Measurements from ENCODE around the gene COL1A1. TPM values are rescaled to one million over a fixed set of nuclear protein-coding genes. Genes with fewer than 3 reads are reported as not detected.

COL1A1 gene
- total RNA-seq, 1 donor from 2014 or later: 1.1 TPM

- H3K27ac ChIP-seq: no peak overlapping the region
- no peak for DNase-seq (ENCODE audit: low spot score)
- peak overlapping the region; percentile 51 for H3K4me3 Mint-ChIP-seq
These were observed 4.6 kb upstream of the COL1A1 start for GRCh38 chr17:50205963-50206505.

GRCh38 chr17:50205111-50205962 is 3.9 kb upstream of the COL1A1 start:
- Histone ChIP-seq H3K27me3 (peaks cover 38% of the 10 kb centered on the region), H3K36me3 (no peaks in the 10 kb centered on the region), H4K20me1 (ENCODE audit: low read depth) (no peaks in the 10 kb centered on the region), H2AFZ (replicated peaks) (no peak overlapping the region), H3K4me3 (no peak overlapping the region), H3K27ac (no peak overlapping the region), H3K79me2 (ENCODE audit: low read depth) (no peaks in the 10 kb centered on the region), H3K4me1 (peaks cover 33% of the 10 kb centered on the region), H3K9ac (no peak overlapping the region), H3K9me3 (ENCODE audit: low read depth) (no peaks in the 10 kb centered on the region), H3K4me2 (peak overlapping the region; percentile 15), H3F3A (ENCODE audit: low read depth) (peaks cover 19% of the 10 kb centered on the region)
- H3K4me1 Mint-ChIP-seq: peaks cover 69% of the 10 kb centered on the region
- H3K4me3 Mint-ChIP-seq: peak overlapping the region; percentile 51
- H3K36me3 Mint-ChIP-seq: no peaks in the 10 kb centered on the region
- peaks cover 16% of the 10 kb centered on the region for H3K27me3 Mint-ChIP-seq (ENCODE audit: insufficient read depth, low read depth)
- H3K27ac Mint-ChIP-seq: peak overlapping the region; percentile 81
- TF ChIP-seq EZH2 (IDR thresholded peaks at IDR 0.05): no peak
- TF ChIP-seq EZH2phosphoT487 (IDR thresholded peaks at IDR 0.05): no peak
- no peak for TF ChIP-seq CTCF (IDR thresholded peaks at IDR 0.05)
- no peaks in the 10 kb centered on the region for H3K9me3 Mint-ChIP-seq
- no peak for DNase-seq (ENCODE audit: low spot score)

More at GRCh38 chr17:50205963-50206505, 4.6 kb upstream of the COL1A1 start:
- Mint-ChIP-seq H3K27me3 (ENCODE audit: insufficient read depth, low read depth) (peaks cover 13% of the 10 kb centered on the region), H3K9me3 (no peaks in the 10 kb centered on the region), H3K36me3 (no peaks in the 10 kb centered on the region), H3K27ac (no peak overlapping the region), H3K4me1 (peaks cover 69% of the 10 kb centered on the region)
- TF ChIP-seq CTCF (IDR thresholded peaks at IDR 0.05) (no peak), EZH2 (IDR thresholded peaks at IDR 0.05) (no peak), EZH2phosphoT487 (IDR thresholded peaks at IDR 0.05) (no peak)
- Histone ChIP-seq H3K4me3 (no peak overlapping the region), H3K9ac (no peak overlapping the region), H3K27me3 (peaks cover 41% of the 10 kb centered on the region), H2AFZ (replicated peaks) (no peak overlapping the region), H3K36me3 (no peaks in the 10 kb centered on the region), H3F3A (ENCODE audit: low read depth) (peaks cover 18% of the 10 kb centered on the region), H4K20me1 (ENCODE audit: low read depth) (no peaks in the 10 kb centered on the region), H3K9me3 (ENCODE audit: low read depth) (no peaks in the 10 kb centered on the region), H3K4me1 (peaks cover 40% of the 10 kb centered on the region), H3K4me2 (peak overlapping the region; percentile 15), H3K79me2 (ENCODE audit: low read depth) (no peaks in the 10 kb centered on the region)

GRCh38 chr17:50204431-50204830 is 3.0 kb upstream of the COL1A1 start:
- DNase-seq (ENCODE audit: low spot score): no peak
- Histone ChIP-seq H3F3A (ENCODE audit: low read depth) (peaks cover 26% of the 10 kb centered on the region), H3K27ac (no peak overlapping the region), H4K20me1 (ENCODE audit: low read depth) (no peaks in the 10 kb centered on the region), H3K9ac (no peak overlapping the region), H3K4me3 (no peak overlapping the region), H3K36me3 (no peaks in the 10 kb centered on the region), H3K27me3 (peaks cover 42% of the 10 kb centered on the region), H3K4me1 (peaks cover 26% of the 10 kb centered on the region), H3K4me2 (no peak overlapping the region), H2AFZ (replicated peaks) (no peak overlapping the region), H3K9me3 (ENCODE audit: low read depth) (no peaks in the 10 kb centered on the region), H3K79me2 (ENCODE audit: low read depth) (no peaks in the 10 kb centered on the region)
- Mint-ChIP-seq H3K4me1 (peaks cover 65% of the 10 kb centered on the region), H3K27ac (no peak overlapping the region), H3K4me3 (no peak overlapping the region), H3K9me3 (no peaks in the 10 kb centered on the region), H3K36me3 (no peaks in the 10 kb centered on the region), H3K27me3 (ENCODE audit: insufficient read depth, low read depth) (peaks cover 14% of the 10 kb centered on the region)
- TF ChIP-seq EZH2phosphoT487 (IDR thresholded peaks at IDR 0.05): no peak
- no peak for TF ChIP-seq CTCF (IDR thresholded peaks at IDR 0.05)
- TF ChIP-seq EZH2 (IDR thresholded peaks at IDR 0.05): no peak

Measured in neural progenitor cell (in vitro differentiated cells).